GM12892 (cell line): Measurements from ENCODE around the gene SEPTIN12.
"Not testable (repeated sequence)": the region's sequence is repeated elsewhere in the genome, so short reads cannot be mapped to it uniquely, and the experiment has no call there.

Source experiments
- POLR2A ChIP-seq: IDR thresholded peaks from 2 replicates; pipeline ENCODE4 v1.6.1; 2011; ENCODE audit warnings: low read depth, low read length, control low read depth
- POLR2AphosphoS5 ChIP-seq: IDR thresholded peaks from 2 replicates; pipeline ENCODE4 v1.6.1; 2011; ENCODE audit warnings: low read depth, low read length, control low read depth
- TAF1 ChIP-seq: IDR thresholded peaks from 2 replicates; pipeline ENCODE4 v1.6.1; 2011; ENCODE audit warnings: low read depth, mild to moderate bottlenecking, control low read depth, low read length, borderline replicate concordance

- not testable (repeated sequence) for TF ChIP-seq POLR2A, TAF1, POLR2AphosphoS5
Measured at GRCh38 chr16:4784444-4784987, 3.6 kb downstream of the SEPTIN12 start.
